ENCODE data around the gene MANEA. TPM values are rescaled to one million over a fixed set of nuclear protein-coding genes. Genes with fewer than 3 reads are reported as not detected.

Gene MANEA
- total and polyA plus RNA-seq, 2 of the 8 experiments (the other 6 are each of a cell fraction or from before 2014, with no cell fraction given): 2.8 to 10.4 TPM

DNA sequence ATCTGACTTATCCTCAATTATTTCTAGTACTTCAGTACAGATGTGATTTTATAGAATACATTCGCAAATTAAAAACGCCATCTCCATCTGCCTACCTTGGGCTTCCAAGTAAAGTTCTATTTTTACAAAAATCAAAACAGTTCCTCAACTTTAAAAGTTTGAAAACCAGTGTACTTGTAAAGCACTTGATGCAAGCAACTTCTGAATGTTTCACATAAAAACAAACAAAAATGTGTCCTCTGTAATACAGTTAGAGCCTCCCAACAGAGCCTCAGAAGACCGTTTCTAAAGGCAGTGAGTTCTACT lies 384 bp upstream of the MANEA start (continued):
- TF ChIP-seq HDAC2 (IDR thresholded peaks at IDR 0.05; ENCODE audit: borderline replicate concordance in 1 of 2, low read depth in 2 of 2, low read length in 2 of 2) (no peak), TAF1 (IDR thresholded peaks at IDR 0.05; ENCODE audit: low read depth, low read length) (no peak), CREB1 (IDR thresholded peaks at IDR 0.05) (no peak), BCL11A (IDR thresholded peaks at IDR 0.05; ENCODE audit: low read depth in 2 of 2, low read length in 2 of 2) (no peak), RXRA (IDR thresholded peaks at IDR 0.05; ENCODE audit: insufficient read depth, low read depth, low read length) (no peak), POU5F1 (IDR thresholded peaks at IDR 0.05; ENCODE audit: low read depth, low read length) (no peak)
